H9 (cell line): ENCODE measurements around the gene WDR53. TPM values are rescaled to one million over a fixed set of nuclear protein-coding genes. Genes with fewer than 3 reads are reported as not detected.

Experiments used
- DNase-seq: peaks from one replicate; pipeline ENCODE4 v3.0.0-alpha.2; 2017
- H2AFZ ChIP-seq: one replicate; pipeline ENCODE4 v1.6.1; 2013; ENCODE audit warnings: mild to moderate bottlenecking, low read length, control low read depth, moderate library complexity
- H2AK5ac ChIP-seq: 2 replicates; pipeline ENCODE4 v1.6.1; 2013; ENCODE audit warnings: low read length, control low read depth, mixed read lengths; ENCODE audit not compliant: insufficient read length
- H2BK120ac ChIP-seq: one replicate; pipeline ENCODE4 v1.6.1; 2013; ENCODE audit warnings: low read depth, mild to moderate bottlenecking, low read length, control low read depth, inconsistent platforms; ENCODE audit not compliant: poor library complexity, severe bottlenecking
- H2BK12ac ChIP-seq: 2 replicates; pipeline ENCODE4 v1.6.1; 2013; ENCODE audit warnings: low read length, control low read depth, mixed read lengths, low read depth; ENCODE audit not compliant: insufficient read length
- H2BK15ac ChIP-seq: 2 replicates; pipeline ENCODE4 v1.6.1; 2013; ENCODE audit warnings: low read depth, low read length, control low read depth
- H2BK20ac ChIP-seq: one replicate; pipeline ENCODE4 v1.6.1; 2013; ENCODE audit warnings: low read depth, mild to moderate bottlenecking, low read length, control low read depth, inconsistent platforms; ENCODE audit not compliant: poor library complexity, severe bottlenecking
- H2BK5ac ChIP-seq: 2 replicates; pipeline ENCODE4 v1.6.1; 2013; ENCODE audit warnings: low read length, control low read depth, mixed read lengths; ENCODE audit not compliant: insufficient read length
- H3K14ac ChIP-seq: 2 replicates; pipeline ENCODE4 v1.6.1; 2013; ENCODE audit warnings: low read length, control low read depth; ENCODE audit not compliant: insufficient read depth
- H3K18ac ChIP-seq: 2 replicates; pipeline ENCODE4 v1.6.1; 2013; ENCODE audit warnings: low read depth, mild to moderate bottlenecking, mixed read lengths, low read length, control low read depth; ENCODE audit not compliant: insufficient read length
- H3K23ac ChIP-seq: 2 replicates; pipeline ENCODE4 v1.6.1; 2013; ENCODE audit warnings: low read length, control low read depth, mixed read lengths, low read depth; ENCODE audit not compliant: insufficient read length
- H3K23me2 ChIP-seq: 2 replicates; pipeline ENCODE4 v1.6.1; 2013; ENCODE audit warnings: low read depth, mild to moderate bottlenecking, mixed read lengths, low read length, control low read depth; ENCODE audit not compliant: insufficient read length, poor library complexity, severe bottlenecking
- H3K27ac ChIP-seq: 2 replicates; pipeline ENCODE4 v1.5.1; 2013; ENCODE audit warnings: low read length, control low read depth, mixed read lengths, low read depth; ENCODE audit not compliant: insufficient read length
- H3K27me3 ChIP-seq: 2 replicates; pipeline ENCODE4 v1.6.1; 2013; ENCODE audit warnings: low read length, control low read depth, inconsistent platforms; ENCODE audit not compliant: insufficient read depth
- H3K4ac ChIP-seq: 2 replicates; pipeline ENCODE4 v1.6.1; 2013; ENCODE audit warnings: low read depth, mild to moderate bottlenecking, control low read depth, inconsistent platforms, low read length, moderate library complexity
- H3K4me1 ChIP-seq: 2 replicates; pipeline ENCODE4 v1.6.1; 2013; ENCODE audit warnings: low read length, control low read depth, inconsistent platforms; ENCODE audit not compliant: insufficient read depth
- H3K4me2 ChIP-seq: 2 replicates; pipeline ENCODE4 v1.6.1; 2013; ENCODE audit warnings: low read length, control low read depth, mixed read lengths; ENCODE audit not compliant: insufficient read length, insufficient read depth
- H3K56ac ChIP-seq: 2 replicates; pipeline ENCODE4 v1.6.1; 2013; ENCODE audit warnings: low read depth, mild to moderate bottlenecking, mixed read lengths, low read length, control low read depth; ENCODE audit not compliant: insufficient read length
- H3K79me1 ChIP-seq: 2 replicates; pipeline ENCODE4 v1.6.1; 2013; ENCODE audit warnings: low read depth, mild to moderate bottlenecking, moderate library complexity, low read length, control low read depth, inconsistent platforms; ENCODE audit not compliant: insufficient read depth, poor library complexity, severe bottlenecking
- H3K79me2 ChIP-seq: 2 replicates; pipeline ENCODE4 v1.6.1; 2013; ENCODE audit warnings: low read length, control low read depth, inconsistent platforms; ENCODE audit not compliant: insufficient read depth
- H3K9ac ChIP-seq: 2 replicates; pipeline ENCODE4 v1.6.1; 2013; ENCODE audit warnings: low read length, control low read depth, mixed read lengths; ENCODE audit not compliant: insufficient read length; ENCODE audit errors: extremely low read depth
- H3K9me3 ChIP-seq: one replicate; pipeline ENCODE4 v1.6.1; 2013; ENCODE audit warnings: low read depth, low read length, inconsistent platforms; ENCODE audit not compliant: control insufficient read depth
- H3T11ph ChIP-seq: one replicate; pipeline ENCODE4 v1.6.1; 2013; ENCODE audit warnings: mild to moderate bottlenecking, low read length, control low read depth, inconsistent platforms
- H4K20me1 ChIP-seq: one replicate; pipeline ENCODE4 v1.6.1; 2013; ENCODE audit not compliant: control insufficient read depth, insufficient read length, insufficient read depth
- H4K5ac ChIP-seq: 2 replicates; pipeline ENCODE4 v1.6.1; 2013; ENCODE audit warnings: low read depth, mild to moderate bottlenecking, mixed read lengths, low read length, control low read depth; ENCODE audit not compliant: insufficient read length
- H4K8ac ChIP-seq: replicated peaks from 2 replicates; pipeline ENCODE4 v1.6.1; 2013; ENCODE audit warnings: low read length, control low read depth, mixed read lengths, low read depth; ENCODE audit not compliant: insufficient read length
- H4K91ac ChIP-seq: 2 replicates; pipeline ENCODE4 v1.6.1; 2013; ENCODE audit warnings: low read depth, mild to moderate bottlenecking, moderate library complexity, mixed read lengths, low read length, control low read depth; ENCODE audit not compliant: insufficient read length
- H3K27ac Mint-ChIP-seq, 3 experiments: 2 replicates in 2 of 3; 3 replicates in 1 of 3; pipeline ENCODE4 v1.8.0; 2020 to 2021; ENCODE audit warnings: mixed read lengths in 3 of 3, mild to moderate bottlenecking in 1 of 3, moderate library complexity in 1 of 3
- H3K27me3 Mint-ChIP-seq: 2 replicates; pipeline ENCODE4 v1.8.0; 2021; ENCODE audit warnings: low read depth, mild to moderate bottlenecking, moderate library complexity, mixed read lengths
- H3K36me3 Mint-ChIP-seq, 3 experiments: 2 replicates in 2 of 3; 3 replicates in 1 of 3; pipeline ENCODE4 v1.8.0; 2020 to 2021; ENCODE audit warnings: low read depth in 3 of 3, mixed read lengths in 3 of 3; ENCODE audit not compliant: insufficient read depth in 1 of 3
- H3K4me1 Mint-ChIP-seq, 2 experiments: 2 replicates each; pipeline ENCODE4 v1.8.0; 2020; ENCODE audit warnings: mixed read lengths in 2 of 2
- H3K4me3 Mint-ChIP-seq, 2 experiments: 2 replicates in 1 of 2; 3 replicates in 1 of 2; pipeline ENCODE4 v1.8.0; 2020 to 2021; ENCODE audit warnings: mild to moderate bottlenecking in 2 of 2, mixed read lengths in 2 of 2, moderate library complexity in 1 of 2
- H3K9me3 Mint-ChIP-seq, 2 experiments: 2 replicates in 1 of 2; 3 replicates in 1 of 2; pipeline ENCODE4 v1.8.0; 2020; ENCODE audit warnings: mild to moderate bottlenecking in 2 of 2, mixed read lengths in 2 of 2, moderate library complexity in 1 of 2
- whole genome bisulfite sequencing: extraction: QIAGEN DNeasy Blood & Tissue Kit; methylation state at CpG from one replicate; pipeline ENCODE4 v1.1.7; 2013; ENCODE audit warnings: missing lambda C conversion rate, low lambda C conversion rate, mixed read lengths; ENCODE audit not compliant: insufficient read length; ENCODE audit errors: extremely low coverage; 5-methylcytosine and 5-hydroxymethylcytosine counted together
- total RNA-seq: library from RNA; stranded (reverse); gene quantifications from 2 replicates; pipeline ENCODE4 v1.2.1, GENCODE V29; 2021
- TF ChIP-seq, protein P1 (sequence below): fragments of 200-600 bp; sonication (generic); conservative IDR thresholded peaks from 3 replicates; pipeline ENCODE4 v1.8.0; 2021; ENCODE audit warnings: antibody characterized with exemption, mild to moderate bottlenecking

The WDR53 gene
- total RNA-seq, 1 experiment from 2014 or later = 21.2 TPM

DNA sequence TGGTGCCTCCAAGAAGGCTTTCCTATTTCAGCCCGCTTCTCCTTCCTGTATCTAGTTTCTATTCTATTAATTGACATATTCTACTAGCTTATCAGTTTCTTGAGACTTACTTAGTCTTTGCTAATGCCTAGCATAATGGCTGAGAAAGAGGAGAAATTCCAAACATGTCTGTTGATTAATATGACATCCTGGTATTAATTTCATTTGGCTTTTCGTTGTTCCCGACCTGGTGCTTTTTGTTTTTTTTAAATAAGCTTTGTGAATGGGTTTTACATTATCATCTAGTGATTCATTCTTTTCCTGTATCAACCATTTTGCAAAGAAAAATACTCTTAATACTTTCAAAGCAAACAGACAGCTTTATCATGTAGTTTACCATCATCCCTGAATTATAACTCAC lies 13.1 kb downstream of the WDR53 start:
- H3K27me3 Mint-ChIP-seq = peaks cover under 1% of the 10 kb centered on the region
- H3K4me1 Mint-ChIP-seq = no peaks in the 10 kb centered on the region
- Histone ChIP-seq H2AK5ac (no peak overlapping the region), H3K79me1 (no peaks in the 10 kb centered on the region), H4K20me1 (no peaks in the 10 kb centered on the region), H3K79me2 (no peaks in the 10 kb centered on the region), H4K5ac (no peak overlapping the region), H4K8ac (no peak overlapping the region), H4K91ac (no peak overlapping the region), H3K4me2 (no peak overlapping the region), H2BK15ac (no peak overlapping the region), H3K4me1 (no peaks in the 10 kb centered on the region), H3K9me3 (no peaks in the 10 kb centered on the region), H3K23me2 (no peaks in the 10 kb centered on the region), H2BK120ac (no peak overlapping the region), H3K4ac (no peak overlapping the region), H2BK5ac (no peak overlapping the region), H3K23ac (no peak overlapping the region), H3K18ac (no peak overlapping the region), H3K56ac (no peak overlapping the region), H3T11ph (no peak overlapping the region), H2BK20ac (no peak overlapping the region), H3K14ac (no peak overlapping the region), H2AFZ (no peak overlapping the region), H2BK12ac (no peak overlapping the region), H3K27me3 (no peaks in the 10 kb centered on the region), H3K9ac (no peak overlapping the region), H3K27ac (no peak overlapping the region)
- no peak overlapping the region for H3K27ac Mint-ChIP-seq
- no CpG with 5 or more reads among the region's 3 CpGs for WGBS
- no peak for DNase-seq
- H3K36me3 Mint-ChIP-seq = peaks cover 3 to 13% (median 9%) of the 10 kb centered on the region in 3 experiments; a peak in 6 of 7 replicates
- H3K4me3 Mint-ChIP-seq = no peak overlapping the region
- TF ChIP-seq, protein P1, sequence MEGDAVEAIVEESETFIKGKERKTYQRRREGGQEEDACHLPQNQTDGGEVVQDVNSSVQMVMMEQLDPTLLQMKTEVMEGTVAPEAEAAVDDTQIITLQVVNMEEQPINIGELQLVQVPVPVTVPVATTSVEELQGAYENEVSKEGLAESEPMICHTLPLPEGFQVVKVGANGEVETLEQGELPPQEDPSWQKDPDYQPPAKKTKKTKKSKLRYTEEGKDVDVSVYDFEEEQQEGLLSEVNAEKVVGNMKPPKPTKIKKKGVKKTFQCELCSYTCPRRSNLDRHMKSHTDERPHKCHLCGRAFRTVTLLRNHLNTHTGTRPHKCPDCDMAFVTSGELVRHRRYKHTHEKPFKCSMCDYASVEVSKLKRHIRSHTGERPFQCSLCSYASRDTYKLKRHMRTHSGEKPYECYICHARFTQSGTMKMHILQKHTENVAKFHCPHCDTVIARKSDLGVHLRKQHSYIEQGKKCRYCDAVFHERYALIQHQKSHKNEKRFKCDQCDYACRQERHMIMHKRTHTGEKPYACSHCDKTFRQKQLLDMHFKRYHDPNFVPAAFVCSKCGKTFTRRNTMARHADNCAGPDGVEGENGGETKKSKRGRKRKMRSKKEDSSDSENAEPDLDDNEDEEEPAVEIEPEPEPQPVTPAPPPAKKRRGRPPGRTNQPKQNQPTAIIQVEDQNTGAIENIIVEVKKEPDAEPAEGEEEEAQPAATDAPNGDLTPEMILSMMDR = no peak
- peaks cover 8 to 10% of the 10 kb centered on the region in 2 experiments for H3K9me3 Mint-ChIP-seq
